ENCODE measurements around the gene CCNG2. TPM values are rescaled to one million over a fixed set of nuclear protein-coding genes. Genes with fewer than 3 reads are reported as not detected.

The CCNG2 gene
- total and polyA plus RNA-seq, 2 of the 4 experiments (the other 2 are of a cell fraction), result 11.3 to 14.9 TPM

GRCh38 chr4:77183777-77184420, 26.9 kb downstream of the CCNG2 start:
- Histone ChIP-seq H3K27ac (ENCODE audit: insufficient read depth, low read length) (no peak overlapping the region), H3K4me2 (ENCODE audit: low read depth, low read length) (no peak overlapping the region), H3K36me3 (ENCODE audit: control insufficient read depth, insufficient read depth, low read length) (no peaks in the 10 kb centered on the region), H3K4ac (ENCODE audit: low read depth, low read length) (no peak overlapping the region), H3K23ac (ENCODE audit: low read depth, low read length) (no peak overlapping the region), H3K9ac (ENCODE audit: low read depth, low read length) (no peak overlapping the region), H3K4me1 (ENCODE audit: control insufficient read depth, insufficient read depth, low read length) (no peaks in the 10 kb centered on the region), H2BK15ac (ENCODE audit: low read depth, low read length) (no peak overlapping the region), H2BK120ac (ENCODE audit: low read depth, low read length) (no peak overlapping the region), H3K4me3 (ENCODE audit: insufficient read depth, low read depth, low read length) (no peak overlapping the region), H3K18ac (ENCODE audit: low read depth, low read length) (no peak overlapping the region), H3K79me1 (ENCODE audit: low read depth in 1 of 2, low read length in 2 of 2) (no peaks in the 10 kb centered on the region), H3K56ac (ENCODE audit: extremely low read depth, insufficient read depth, low read length) (no peak overlapping the region), H2AFZ (replicated peaks; ENCODE audit: low read length, poor library complexity) (no peak overlapping the region), H3K9me3 (ENCODE audit: control insufficient read depth, insufficient read depth, low read length) (no peaks in the 10 kb centered on the region), H3K27me3 (ENCODE audit: control insufficient read depth, insufficient read depth, low read length) (peaks cover 61% of the 10 kb centered on the region), H2BK20ac (ENCODE audit: low read depth, low read length) (no peak overlapping the region), H4K91ac (ENCODE audit: insufficient read depth, low read depth, low read length) (no peak overlapping the region), H3K9me1 (ENCODE audit: insufficient read depth, low read length) (no peaks in the 10 kb centered on the region), H2BK5ac (ENCODE audit: low read depth, low read length, poor library complexity, severe bottlenecking) (no peak overlapping the region), H2AK9ac (replicated peaks; ENCODE audit: low read depth, low read length, poor library complexity) (no peak overlapping the region), H2AK5ac (ENCODE audit: low read depth, low read length) (no peak overlapping the region), H4K5ac (ENCODE audit: low read depth, low read length) (no peak overlapping the region), H4K20me1 (ENCODE audit: insufficient read depth, low read length) (no peaks in the 10 kb centered on the region), H3K14ac (replicated peaks; ENCODE audit: low read depth, low read length) (no peak overlapping the region), H4K8ac (ENCODE audit: low read depth in 2 of 2, low read length in 2 of 2) (no peak overlapping the region)
- TF ChIP-seq MAZ (IDR thresholded peaks at IDR 0.05; ENCODE audit: borderline replicate concordance, low read depth, low read length), result no peak
- TF ChIP-seq FOS (IDR thresholded peaks at IDR 0.05; ENCODE audit: low read depth, low read length), result no peak
- no peak for TF ChIP-seq RAD21 (IDR thresholded peaks at IDR 0.05; ENCODE audit: low read length)
- TF ChIP-seq POLR2A (IDR thresholded peaks at IDR 0.05; ENCODE audit: low read depth, low read length), result no peak
- TF ChIP-seq MAFK (IDR thresholded peaks at IDR 0.05; ENCODE audit: low read depth, low read length), result no peak
- no peak for TF ChIP-seq CEBPB (IDR thresholded peaks at IDR 0.05; ENCODE audit: low read depth, low read length)
- no peak for TF ChIP-seq ELK1 (IDR thresholded peaks at IDR 0.05; ENCODE audit: borderline replicate concordance, low read depth, low read length)
- TF ChIP-seq CTCF (conservative IDR thresholded peaks at IDR 0.05; ENCODE audit: low read depth, low read length), result no peak
- no peak for TF ChIP-seq SMC3 (IDR thresholded peaks at IDR 0.05; ENCODE audit: low read depth, low read length)
- no peak for TF ChIP-seq USF2 (IDR thresholded peaks at IDR 0.05; ENCODE audit: low read depth, low read length)
- TF ChIP-seq RFX5 (IDR thresholded peaks at IDR 0.05; ENCODE audit: low read depth, low read length), result no peak
- TF ChIP-seq CHD1 (IDR thresholded peaks at IDR 0.05; ENCODE audit: low read depth, low read length), result no peak
- ChIA-PET POLR2A (ENCODE audit: unreplicated experiment) (no interaction called here), CTCF (interaction anchor here (1.7 kb wide), 1 partner anchor 10 kb away, joined by 5 read pairs; no protein-coding TSS in a partner anchor)
- dilution Hi-C loops (cut with HindIII; ENCODE audit: low sequenced_read_pairs, unreplicated experiment) (no loop called here), intact Hi-C loops (cut with micrococcal nuclease) (no loop called here), in situ Hi-C loops (cut with MboI; ENCODE audit: low sequenced_read_pairs) (no loop called here)
- no TSS peak for BruUV-seq (replicated peaks)
- no CpG with 5 or more reads among the region's 6 CpGs for WGBS, 2 experiments (ENCODE audit: extremely low coverage in 2 of 2, insufficient read length in 1 of 2)
- DNase-seq (no peak), ATAC-seq (ENCODE audit: low read depth) (no peak)

All from IMR-90 (cell line).